Chondrocyte (in vitro differentiated cells): ENCODE measurements around the gene NPAS3. TPM values are rescaled to one million over a fixed set of nuclear protein-coding genes. Genes with fewer than 3 reads are reported as not detected.
A peak's percentile ranks its signal among the peaks of the same experiment; 100 is the strongest.

Experiments
- DNase-seq: peaks from one replicate; pipeline ENCODE4 v3.0.0; 2021; ENCODE audit warnings: mixed read lengths, low spot score
- H3K27ac Mint-ChIP-seq: one replicate; pipeline ENCODE4 v1.8.0; 2021; ENCODE audit warnings: mild to moderate bottlenecking, moderate library complexity, mixed read lengths; ENCODE audit not compliant: unreplicated experiment
- H3K27me3 Mint-ChIP-seq: 2 replicates; pipeline ENCODE4 v1.8.0; 2021; ENCODE audit warnings: low read depth, mixed read lengths
- H3K36me3 Mint-ChIP-seq: 2 replicates; pipeline ENCODE4 v1.8.0; 2021; ENCODE audit warnings: low read depth, mixed read lengths
- H3K4me1 Mint-ChIP-seq: 2 replicates; pipeline ENCODE4 v1.8.0; 2021; ENCODE audit warnings: low read depth, mild to moderate bottlenecking, mixed read lengths
- H3K4me3 Mint-ChIP-seq: one replicate; pipeline ENCODE4 v1.8.0; 2021; ENCODE audit warnings: mild to moderate bottlenecking, moderate library complexity, mixed read lengths; ENCODE audit not compliant: unreplicated experiment
- H3K9me3 Mint-ChIP-seq: 2 replicates; pipeline ENCODE4 v1.8.0; 2021; ENCODE audit warnings: low read depth, mixed read lengths
- total RNA-seq: library from RNA; stranded (reverse); gene quantifications from 3 replicates; pipeline ENCODE4 v1.2.1, GENCODE V29; 2021
- TF ChIP-seq, protein P1 (sequence below): fragments of 200-600 bp; sonication (generic); IDR thresholded peaks from 2 replicates; pipeline ENCODE4 v1.5.0; 2021; ENCODE audit warnings: antibody characterized with exemption, mild to moderate bottlenecking, moderate library complexity

Gene NPAS3
- total RNA-seq, 1 donor from 2014 or later: 2.6 TPM

DNA sequence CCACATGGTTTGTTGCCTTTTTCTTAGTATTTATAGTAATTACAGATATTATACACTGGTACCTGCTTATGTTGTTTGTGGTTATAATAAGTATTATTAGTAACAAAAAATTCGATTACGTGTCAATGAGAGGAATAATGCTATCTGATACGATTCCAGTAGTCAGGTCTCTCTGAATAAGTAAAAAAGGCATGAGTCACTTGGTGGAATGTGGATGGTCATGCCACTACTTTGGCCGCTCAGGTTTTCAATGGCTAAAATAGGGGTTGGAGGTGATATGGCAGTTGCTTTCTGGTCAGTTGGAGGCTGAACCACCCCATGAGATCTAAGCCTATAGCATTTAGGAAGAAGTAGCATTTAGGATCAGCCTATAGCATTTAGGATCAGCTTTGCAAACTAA, 255.9 kb downstream of the NPAS3 start:
- no peaks in the 10 kb centered on the region for H3K27me3 Mint-ChIP-seq
- H3K9me3 Mint-ChIP-seq: no peaks in the 10 kb centered on the region
- no peak overlapping the region for H3K27ac Mint-ChIP-seq
- DNase-seq: no peak
- no peak overlapping the region for H3K4me3 Mint-ChIP-seq
- no peaks in the 10 kb centered on the region for H3K36me3 Mint-ChIP-seq
- H3K4me1 Mint-ChIP-seq: peaks cover 4% of the 10 kb centered on the region
- TF ChIP-seq, protein P1, sequence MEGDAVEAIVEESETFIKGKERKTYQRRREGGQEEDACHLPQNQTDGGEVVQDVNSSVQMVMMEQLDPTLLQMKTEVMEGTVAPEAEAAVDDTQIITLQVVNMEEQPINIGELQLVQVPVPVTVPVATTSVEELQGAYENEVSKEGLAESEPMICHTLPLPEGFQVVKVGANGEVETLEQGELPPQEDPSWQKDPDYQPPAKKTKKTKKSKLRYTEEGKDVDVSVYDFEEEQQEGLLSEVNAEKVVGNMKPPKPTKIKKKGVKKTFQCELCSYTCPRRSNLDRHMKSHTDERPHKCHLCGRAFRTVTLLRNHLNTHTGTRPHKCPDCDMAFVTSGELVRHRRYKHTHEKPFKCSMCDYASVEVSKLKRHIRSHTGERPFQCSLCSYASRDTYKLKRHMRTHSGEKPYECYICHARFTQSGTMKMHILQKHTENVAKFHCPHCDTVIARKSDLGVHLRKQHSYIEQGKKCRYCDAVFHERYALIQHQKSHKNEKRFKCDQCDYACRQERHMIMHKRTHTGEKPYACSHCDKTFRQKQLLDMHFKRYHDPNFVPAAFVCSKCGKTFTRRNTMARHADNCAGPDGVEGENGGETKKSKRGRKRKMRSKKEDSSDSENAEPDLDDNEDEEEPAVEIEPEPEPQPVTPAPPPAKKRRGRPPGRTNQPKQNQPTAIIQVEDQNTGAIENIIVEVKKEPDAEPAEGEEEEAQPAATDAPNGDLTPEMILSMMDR: no peak

DNA sequence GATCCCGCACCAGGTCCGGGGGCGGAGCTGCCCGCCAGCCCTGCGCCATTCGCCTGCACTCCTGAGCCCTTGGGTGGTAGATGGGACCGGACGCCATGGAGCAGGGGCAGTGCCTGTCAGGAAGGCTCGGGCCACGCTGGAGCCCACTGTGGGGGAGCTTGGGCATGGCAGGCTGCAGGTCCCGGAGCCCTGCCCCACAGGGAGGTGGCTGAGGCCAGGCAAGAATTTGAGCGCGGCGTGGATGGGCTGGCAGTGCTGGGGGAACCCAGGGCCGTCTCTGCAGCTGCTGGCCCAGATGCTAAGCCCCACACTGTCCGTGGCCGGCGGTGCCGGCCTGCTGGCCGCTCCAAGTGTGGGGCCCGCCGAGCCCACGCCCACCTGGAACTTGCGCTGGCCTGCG, 260.0 kb downstream of the NPAS3 start:
- peaks cover 2% of the 10 kb centered on the region for H3K4me1 Mint-ChIP-seq
- H3K4me3 Mint-ChIP-seq: no peak overlapping the region
- no peaks in the 10 kb centered on the region for H3K27me3 Mint-ChIP-seq
- no peak overlapping the region for H3K27ac Mint-ChIP-seq
- peak; percentile 88 for DNase-seq
- TF ChIP-seq, protein P1: no peak
- H3K36me3 Mint-ChIP-seq: no peaks in the 10 kb centered on the region
- H3K9me3 Mint-ChIP-seq: no peaks in the 10 kb centered on the region

DNA sequence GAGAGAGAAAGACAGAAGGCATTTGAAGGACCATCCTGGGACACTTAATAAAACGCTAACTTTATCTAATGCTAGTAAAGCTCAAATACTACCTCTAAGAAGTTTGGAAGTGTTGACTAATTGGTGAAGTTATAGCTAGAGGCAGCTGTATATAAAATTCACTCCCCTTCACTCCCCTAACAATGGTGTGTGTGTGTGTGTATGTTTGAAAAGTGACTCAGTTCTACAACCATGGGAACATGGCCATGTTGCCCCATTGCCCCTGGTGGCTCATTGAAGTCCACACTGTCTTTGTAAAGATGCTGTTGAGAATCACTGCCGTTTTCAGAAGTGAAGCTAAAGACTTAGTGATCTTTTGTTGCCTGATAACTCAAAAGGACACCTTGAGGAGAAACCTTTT, 262.4 kb downstream of the NPAS3 start:
- H3K4me3 Mint-ChIP-seq: no peak overlapping the region
- TF ChIP-seq, protein P1: no peak
- no peaks in the 10 kb centered on the region for H3K27me3 Mint-ChIP-seq
- no peak for DNase-seq
- no peak overlapping the region for H3K27ac Mint-ChIP-seq
- H3K36me3 Mint-ChIP-seq: no peaks in the 10 kb centered on the region
- no peaks in the 10 kb centered on the region for H3K9me3 Mint-ChIP-seq
- H3K4me1 Mint-ChIP-seq: no peaks in the 10 kb centered on the region

DNA sequence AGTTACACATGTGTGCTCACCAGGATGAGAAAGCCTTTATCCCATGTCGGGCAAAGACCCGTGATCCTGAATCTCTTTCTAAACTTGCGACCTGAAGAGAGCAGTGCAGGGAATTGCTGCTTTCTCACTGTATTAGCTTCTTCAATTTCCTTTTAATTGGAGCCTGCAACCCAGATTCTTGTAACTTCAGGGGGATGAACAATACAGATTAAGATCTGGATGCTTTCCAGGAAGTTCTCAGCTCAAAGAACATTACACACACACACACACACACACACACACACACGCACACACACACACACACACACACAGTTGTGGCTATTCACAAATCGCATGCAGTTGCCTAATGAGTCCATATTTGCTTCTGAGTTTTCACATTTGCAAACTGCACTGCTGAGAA, 268.3 kb downstream of the NPAS3 start:
- Mint-ChIP-seq H3K36me3 (no peaks in the 10 kb centered on the region), H3K27ac (no peak overlapping the region), H3K27me3 (no peaks in the 10 kb centered on the region), H3K9me3 (no peaks in the 10 kb centered on the region), H3K4me3 (no peak overlapping the region), H3K4me1 (no peaks in the 10 kb centered on the region)
- no peak for DNase-seq
- TF ChIP-seq, protein P1: no peak

DNA sequence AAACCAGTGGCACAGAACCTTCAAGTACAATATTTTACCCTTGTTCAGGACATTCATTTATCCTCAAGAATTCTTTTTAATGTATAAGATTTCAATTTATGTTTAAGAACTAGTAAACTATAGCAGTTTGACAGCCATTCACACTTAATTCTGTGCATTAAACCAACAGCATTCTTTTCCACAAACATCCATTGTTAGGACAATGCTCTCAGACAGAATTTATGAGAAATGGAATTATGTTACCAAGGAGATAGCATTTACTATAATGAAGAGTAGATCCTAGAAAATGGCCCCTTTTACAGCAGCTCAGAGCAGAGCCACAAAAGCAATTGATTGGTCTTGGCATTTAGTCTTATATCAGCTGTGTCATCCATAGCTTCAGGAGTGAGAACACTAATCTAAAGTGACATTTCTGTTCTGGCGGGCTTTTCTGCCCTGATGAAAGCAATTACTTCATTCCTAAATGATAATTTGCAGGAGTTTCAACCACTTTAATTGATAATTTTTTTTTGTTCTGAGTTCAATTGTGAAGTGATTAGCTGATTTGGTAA, 268.9 kb downstream of the NPAS3 start:
- TF ChIP-seq, protein P1: no peak
- Mint-ChIP-seq H3K36me3 (no peaks in the 10 kb centered on the region), H3K4me3 (no peak overlapping the region), H3K27me3 (no peaks in the 10 kb centered on the region), H3K4me1 (no peaks in the 10 kb centered on the region), H3K9me3 (no peaks in the 10 kb centered on the region), H3K27ac (no peak overlapping the region)
- no peak for DNase-seq
